B cell (primary cell): ENCODE data around the gene SFTPD. TPM values are rescaled to one million over a fixed set of nuclear protein-coding genes. Genes with fewer than 3 reads are reported as not detected.
"Not testable (repeated sequence)": the region's sequence is repeated elsewhere in the genome, so short reads cannot be mapped to it uniquely, and the experiment has no call there.

Experiments used
- ATAC-seq: fragments of 200-7000 bp; cut with Tn5 transposase; one replicate; pipeline ENCODE4 v1.10.0; 2021; ENCODE audit warnings: low read depth, mild to moderate bottlenecking, moderate number of reproducible peaks, moderate library complexity
- CTCF ChIA-PET: fragments of 350-600 bp; sonication (Branson Sonifier 250); formaldehyde crosslinking; loops from one replicate; lab custom pipeline; 2021; ENCODE audit warnings: antibody characterized with exemption, inconsistent platforms; lab: Charles Lee
- POLR2A ChIA-PET: fragments of 350-600 bp; sonication (Branson Sonifier 250); formaldehyde crosslinking; loops from one replicate; lab custom pipeline; 2021; ENCODE audit warnings: antibody characterized with exemption; lab: Charles Lee
- DNase-seq: peaks from one replicate; pipeline ENCODE4 v3.0.0; 2013
- H2AFZ ChIP-seq: 2 replicates; pipeline ENCODE4 v1.6.1; 2012; ENCODE audit warnings: mild to moderate bottlenecking, low read depth, low read length; ENCODE audit not compliant: insufficient read depth, poor library complexity, severe bottlenecking
- H3K27ac ChIP-seq, 2 donors: 1 replicate in 1 of 2; 2 replicates in 1 of 2; pipeline ENCODE4 v1.5.1; 2012 to 2013; ENCODE audit warnings: low read length in 2 of 2, mild to moderate bottlenecking in 2 of 2, moderate library complexity in 1 of 2
- H3K27me3 ChIP-seq, 4 experiments: fragments of 200-600 bp in 1 of 4; sonication (generic) in 1 of 4; replicated peaks in 1 of 4; 1 replicate in 2 of 4; 2 replicates in 2 of 4; pipeline versions ENCODE4 v1.6.1 to v1.7.0; 2013 to 2016; ENCODE audit warnings: low read length in 3 of 4, mild to moderate bottlenecking in 2 of 4, mixed read lengths in 1 of 4, moderate library complexity in 1 of 4; ENCODE audit not compliant: insufficient read depth in 4 of 4, control insufficient read depth in 3 of 4; ENCODE audit errors: control extremely low read depth in 1 of 4
- H3K36me3 ChIP-seq, 2 experiments: replicated peaks in 1 of 2; 1 replicate in 1 of 2; 2 replicates in 1 of 2; pipeline versions ENCODE4 v1.6.1 to v1.7.1; 2013; ENCODE audit warnings: low read length in 1 of 2; ENCODE audit not compliant: insufficient read depth in 2 of 2, control insufficient read depth in 1 of 2; ENCODE audit errors: control extremely low read depth in 1 of 2, extremely low read depth in 1 of 2
- H3K4me1 ChIP-seq, 2 donors: fragments of 200-600 bp in 1 of 2; sonication (generic) in 1 of 2; 1 replicate in 1 of 2; 2 replicates in 1 of 2; pipeline versions ENCODE4 v1.5.1 to v1.6.1; 2013 to 2017; ENCODE audit warnings: low read length in 2 of 2; ENCODE audit not compliant: control insufficient read depth in 2 of 2, insufficient read depth in 2 of 2
- H3K4me2 ChIP-seq: replicated peaks from 2 replicates; pipeline ENCODE3; 2012; ENCODE audit warnings: mild to moderate bottlenecking, low read depth, low read length; ENCODE audit not compliant: poor library complexity, severe bottlenecking
- H3K4me3 ChIP-seq, 5 experiments: fragments of 200-600 bp in 1 of 5; sonication (generic) in 1 of 5; 1 replicate in 3 of 5; 2 replicates in 2 of 5; pipeline versions ENCODE4 v1.5.1 to v1.7.0; 2011 to 2016; ENCODE audit warnings: low read length in 4 of 5, mild to moderate bottlenecking in 4 of 5, low read depth in 2 of 5, control low read depth in 1 of 5, moderate library complexity in 1 of 5; ENCODE audit not compliant: insufficient read depth in 1 of 5; ENCODE audit errors: control extremely low read depth in 1 of 5, extremely low read depth in 1 of 5
- H3K79me2 ChIP-seq: fragments of 200-600 bp; sonication (generic); one replicate; pipeline ENCODE4 v1.6.0; 2016; ENCODE audit warnings: low read length; ENCODE audit not compliant: control insufficient read depth, insufficient read depth
- H3K9ac ChIP-seq: fragments of 200-600 bp; sonication (generic); 2 replicates; pipeline ENCODE4 v1.6.1; 2017; ENCODE audit warnings: mild to moderate bottlenecking, low read length, moderate library complexity
- H3K9me3 ChIP-seq, 3 donors: one replicate each; pipeline versions ENCODE4 v1.6.1 to v1.7.1; 2013; ENCODE audit warnings: low read length in 2 of 3; ENCODE audit not compliant: control insufficient read depth in 2 of 3, insufficient read depth in 1 of 3; ENCODE audit errors: control extremely low read depth in 1 of 3
- H4K20me1 ChIP-seq: 2 replicates; pipeline ENCODE4 v1.6.0; 2012; ENCODE audit warnings: mild to moderate bottlenecking, low read length; ENCODE audit not compliant: insufficient read depth, control insufficient read depth, poor library complexity, severe bottlenecking
- H3K27ac Mint-ChIP-seq: one replicate; pipeline ENCODE4 v1.8.0; 2021; ENCODE audit warnings: mixed read lengths
- H3K27me3 Mint-ChIP-seq: one replicate; pipeline ENCODE4 v1.8.0; 2021; ENCODE audit warnings: mixed read lengths
- H3K4me1 Mint-ChIP-seq: one replicate; pipeline ENCODE4 v1.8.0; 2021; ENCODE audit warnings: mixed read lengths
- H3K4me3 Mint-ChIP-seq: one replicate; pipeline ENCODE4 v1.8.0; 2021; ENCODE audit warnings: mixed read lengths
- H3K9me3 Mint-ChIP-seq: one replicate; pipeline ENCODE4 v1.8.0; 2022; ENCODE audit warnings: mixed read lengths; ENCODE audit not compliant: insufficient read depth
- CTCF ChIP-seq: fragments of 200-600 bp; IDR thresholded peaks from one replicate; pipeline ENCODE4 v1.8.0; 2022; ENCODE audit warnings: antibody characterized with exemption, mild to moderate bottlenecking
- WGBS: methylation state at CpG from one replicate; pipeline ENCODE4 v1.1.5; 2013; ENCODE audit warnings: missing lambda C conversion rate; ENCODE audit not compliant: insufficient coverage; 5-methylcytosine and 5-hydroxymethylcytosine counted together
- intact Hi-C: fragments of 100-400 bp; cut with micrococcal nuclease; formaldehyde crosslinking; loops from one replicate; pipeline ENCODE4 v1.10.0; 2022
- polyA plus RNA-seq: library from polyadenylated mRNA; depleted of rRNA; stranded (reverse); fragments of >200 nt; gene quantifications from 2 replicates; pipeline ENCODE4 v1.2.3, GENCODE V29; 2012
- total RNA-seq, 2 donors: library from RNA; stranded (reverse); fragments of 120-200 nt in 1 of 2; gene quantifications; 1 replicate in 1 of 2; 2 replicates in 1 of 2; pipeline versions ENCODE4 v1.2.3 to v1.2.4, GENCODE V29; 2013 to 2022

Gene SFTPD
- total and polyA plus RNA-seq, 2 donors (not counting 1 experiment from before 2014, with no cell fraction given), result 0.24 to 0.59 TPM

- H3K4me1 Mint-ChIP-seq, result peaks cover 17% of the 10 kb centered on the region
- H3K27ac Mint-ChIP-seq, DNase-seq, H3K27ac ChIP-seq, H4K20me1 ChIP-seq, H3K4me3 Mint-ChIP-seq, H3K4me2 ChIP-seq, H2AFZ ChIP-seq, H3K27me3 ChIP-seq, ATAC-seq, H3K9ac ChIP-seq, POLR2A ChIA-PET, H3K4me1 ChIP-seq, H3K4me3 ChIP-seq, H3K36me3 ChIP-seq, H3K9me3 Mint-ChIP-seq, intact Hi-C loops, H3K9me3 ChIP-seq, H3K27me3 Mint-ChIP-seq, H3K79me2 ChIP-seq: not testable (repeated sequence)
- CTCF ChIA-PET, result interaction anchor here (0.8 to 5.6 kb wide), 6 partner anchors 9 to 134 kb away, joined by 3 to 57 read pairs (median 4); no protein-coding TSS in a partner anchor
- WGBS, result 100% methylated on average over 1 of the region's 2 CpGs
Observed at GRCh38 chr10:79915838-79916237, 33.1 kb downstream of the SFTPD start.

- H3K79me2 ChIP-seq, H3K9me3 ChIP-seq, H3K9ac ChIP-seq, H3K4me3 ChIP-seq, H3K27ac ChIP-seq, POLR2A ChIA-PET, H4K20me1 ChIP-seq, H3K27ac Mint-ChIP-seq, H2AFZ ChIP-seq, H3K9me3 Mint-ChIP-seq, H3K4me3 Mint-ChIP-seq, H3K4me2 ChIP-seq, H3K36me3 ChIP-seq, ATAC-seq, H3K4me1 ChIP-seq, DNase-seq, H3K27me3 ChIP-seq: not testable (repeated sequence)
- CTCF ChIA-PET, result interaction anchor here (0.7 to 5.6 kb wide), 5 partner anchors 10 to 367 kb away, joined by 3 to 57 read pairs (median 4); no protein-coding TSS in a partner anchor
- no CpG with 5 or more reads among the region's 1 CpG for WGBS
- intact Hi-C loops, result loop anchor here (1.0 kb wide), 1 partner anchor 133 kb away; no protein-coding TSS in a partner anchor
- TF ChIP-seq CTCF, result peak; percentile 44
- H3K4me1 Mint-ChIP-seq, result peaks cover 18% of the 10 kb centered on the region
- peaks cover 17% of the 10 kb centered on the region for H3K27me3 Mint-ChIP-seq
Observed at GRCh38 chr10:79914512-79914911, 34.4 kb downstream of the SFTPD start.
